ENCODE measurements around the gene TOP3B.

The TOP3B gene

GRCh38 chr22:21975854-21976345 lies 6.7 kb downstream of the TOP3B start:
- DNase-seq: no peak

GRCh38 chr22:21975273-21975672 lies 7.3 kb downstream of the TOP3B start:
- no peak for DNase-seq

GRCh38 chr22:21974058-21974649 lies 8.4 kb downstream of the TOP3B start:
- no peak for DNase-seq

GRCh38 chr22:21972806-21973205 lies 9.8 kb downstream of the TOP3B start:
- DNase-seq: no peak

GRCh38 chr22:21972293-21972779 lies 10.3 kb downstream of the TOP3B start:
- DNase-seq: peak; percentile 50

- DNase-seq: no peak
Observed at GRCh38 chr22:21971858-21972275, 10.7 kb downstream of the TOP3B start.

GRCh38 chr22:21970800-21971617 lies 11.6 kb downstream of the TOP3B start:
- DNase-seq: no peak

- DNase-seq: no peak
Observed at GRCh38 chr22:21970037-21970799, 12.4 kb downstream of the TOP3B start.

- DNase-seq: no peak
Observed at GRCh38 chr22:21968452-21969129, 14.0 kb downstream of the TOP3B start.

GRCh38 chr22:21967693-21968271 lies 14.8 kb downstream of the TOP3B start:
- no peak for DNase-seq

GRCh38 chr22:21966643-21967516 lies 15.7 kb downstream of the TOP3B start:
- DNase-seq: no peak

GRCh38 chr22:21965762-21966288 lies 16.8 kb downstream of the TOP3B start:
- DNase-seq: no peak

- no peak for DNase-seq
Observed at GRCh38 chr22:21964918-21965484, 17.6 kb downstream of the TOP3B start.

- DNase-seq: no peak
Observed at GRCh38 chr22:21964234-21964633, 18.4 kb downstream of the TOP3B start.

- DNase-seq: no peak
Observed at GRCh38 chr22:21963790-21964211, 18.8 kb downstream of the TOP3B start.

GRCh38 chr22:21963286-21963685 lies 19.3 kb downstream of the TOP3B start:
- no peak for DNase-seq

- no peak for DNase-seq
Observed at GRCh38 chr22:21962655-21962949, 20.0 kb downstream of the TOP3B start.

GRCh38 chr22:21961886-21962654 lies 20.5 kb downstream of the TOP3B start:
- DNase-seq: no peak

- DNase-seq: no peak
Observed at GRCh38 chr22:21961127-21961867, 21.3 kb downstream of the TOP3B start.

All from hematopoietic multipotent progenitor cell treated with erythropoietin and hydrocortisone succinate and interleukin-3 and kit ligand, for 8 days (in vitro differentiated cells).